PC-9 (cell line): ENCODE measurements around the gene SIRPA.

Source experiments
- EZH2 ChIP-seq: fragments of 200-600 bp; sonication (generic); IDR thresholded peaks from 2 replicates; pipeline ENCODE4 v1.8.0; 2017; ENCODE audit warnings: antibody characterized with exemption, low read depth
- TF ChIP-seq, protein P1 (sequence below): fragments of 200-600 bp; sonication (generic); conservative IDR thresholded peaks from 2 replicates; pipeline ENCODE4 v1.6.1; 2017; ENCODE audit warnings: mixed run types, antibody characterized with exemption, mild to moderate bottlenecking, moderate library complexity

DNA sequence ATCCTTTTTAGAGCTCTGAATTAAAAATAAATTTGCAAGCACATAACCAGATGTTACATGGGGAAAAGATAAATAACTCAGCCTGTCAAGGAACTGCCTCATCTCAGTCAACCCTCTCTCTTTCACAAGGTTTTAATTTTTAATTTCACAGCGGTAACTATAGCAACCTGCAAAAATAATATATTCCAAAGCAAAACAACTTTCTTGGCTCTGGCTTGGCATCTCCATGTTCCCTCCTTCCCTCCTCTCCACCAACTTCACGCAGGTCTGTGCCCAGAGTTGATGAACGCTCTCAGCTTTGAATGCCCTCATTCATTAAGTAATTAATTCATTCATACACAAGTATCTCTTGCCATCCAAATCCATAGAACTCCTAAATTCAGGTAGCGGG is 32.5 kb upstream of the SIRPA start:
- TF ChIP-seq, protein P1, sequence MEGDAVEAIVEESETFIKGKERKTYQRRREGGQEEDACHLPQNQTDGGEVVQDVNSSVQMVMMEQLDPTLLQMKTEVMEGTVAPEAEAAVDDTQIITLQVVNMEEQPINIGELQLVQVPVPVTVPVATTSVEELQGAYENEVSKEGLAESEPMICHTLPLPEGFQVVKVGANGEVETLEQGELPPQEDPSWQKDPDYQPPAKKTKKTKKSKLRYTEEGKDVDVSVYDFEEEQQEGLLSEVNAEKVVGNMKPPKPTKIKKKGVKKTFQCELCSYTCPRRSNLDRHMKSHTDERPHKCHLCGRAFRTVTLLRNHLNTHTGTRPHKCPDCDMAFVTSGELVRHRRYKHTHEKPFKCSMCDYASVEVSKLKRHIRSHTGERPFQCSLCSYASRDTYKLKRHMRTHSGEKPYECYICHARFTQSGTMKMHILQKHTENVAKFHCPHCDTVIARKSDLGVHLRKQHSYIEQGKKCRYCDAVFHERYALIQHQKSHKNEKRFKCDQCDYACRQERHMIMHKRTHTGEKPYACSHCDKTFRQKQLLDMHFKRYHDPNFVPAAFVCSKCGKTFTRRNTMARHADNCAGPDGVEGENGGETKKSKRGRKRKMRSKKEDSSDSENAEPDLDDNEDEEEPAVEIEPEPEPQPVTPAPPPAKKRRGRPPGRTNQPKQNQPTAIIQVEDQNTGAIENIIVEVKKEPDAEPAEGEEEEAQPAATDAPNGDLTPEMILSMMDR = no peak
- TF ChIP-seq EZH2 = no peak
